GM12865 (cell line): ENCODE measurements around the gene SMC1A.

Experiments used
- DNase-seq: peaks from one replicate; pipeline ENCODE4 v3.0.0; 2010; ENCODE audit warnings: low read depth
- H3K4me3 ChIP-seq: 2 replicates; pipeline ENCODE4 v1.5.1; 2011; ENCODE audit warnings: mild to moderate bottlenecking, low read depth, low read length, control low read depth
- TF ChIP-seq, protein P1 (sequence below): IDR thresholded peaks from 2 replicates; pipeline ENCODE4 v1.5.1; 2011; ENCODE audit warnings: low read length, control low read depth, low read depth, inconsistent platforms; ENCODE audit not compliant: insufficient read depth; ENCODE audit errors: missing control alignments

The SMC1A gene

GRCh38 chrX:53324803-53325202 lies 97.7 kb downstream of the SMC1A start:
- DNase-seq, result peak; percentile 1
- no peak overlapping the region for H3K4me3 ChIP-seq
- TF ChIP-seq, protein P1, sequence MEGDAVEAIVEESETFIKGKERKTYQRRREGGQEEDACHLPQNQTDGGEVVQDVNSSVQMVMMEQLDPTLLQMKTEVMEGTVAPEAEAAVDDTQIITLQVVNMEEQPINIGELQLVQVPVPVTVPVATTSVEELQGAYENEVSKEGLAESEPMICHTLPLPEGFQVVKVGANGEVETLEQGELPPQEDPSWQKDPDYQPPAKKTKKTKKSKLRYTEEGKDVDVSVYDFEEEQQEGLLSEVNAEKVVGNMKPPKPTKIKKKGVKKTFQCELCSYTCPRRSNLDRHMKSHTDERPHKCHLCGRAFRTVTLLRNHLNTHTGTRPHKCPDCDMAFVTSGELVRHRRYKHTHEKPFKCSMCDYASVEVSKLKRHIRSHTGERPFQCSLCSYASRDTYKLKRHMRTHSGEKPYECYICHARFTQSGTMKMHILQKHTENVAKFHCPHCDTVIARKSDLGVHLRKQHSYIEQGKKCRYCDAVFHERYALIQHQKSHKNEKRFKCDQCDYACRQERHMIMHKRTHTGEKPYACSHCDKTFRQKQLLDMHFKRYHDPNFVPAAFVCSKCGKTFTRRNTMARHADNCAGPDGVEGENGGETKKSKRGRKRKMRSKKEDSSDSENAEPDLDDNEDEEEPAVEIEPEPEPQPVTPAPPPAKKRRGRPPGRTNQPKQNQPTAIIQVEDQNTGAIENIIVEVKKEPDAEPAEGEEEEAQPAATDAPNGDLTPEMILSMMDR, result no peak
